Upper lobe of left lung (tissue), 4 donors: ENCODE results near the gene B9D1.

Experiments used
- EP300 ChIP-seq, 4 donors: sonication (generic); formaldehyde crosslinking; IDR thresholded peaks; one replicate each; pipeline ENCODE4 v1.5.1; 2017; ENCODE audit warnings: antibody characterized with exemption in 4 of 4, control low read depth in 2 of 4
- POLR2A ChIP-seq, 4 donors: fragments of 450-650 bp; IDR thresholded peaks; one replicate each; pipeline ENCODE4 v1.5.1; 2016 to 2017; ENCODE audit warnings: antibody characterized with exemption in 4 of 4, mild to moderate bottlenecking in 2 of 4

DNA sequence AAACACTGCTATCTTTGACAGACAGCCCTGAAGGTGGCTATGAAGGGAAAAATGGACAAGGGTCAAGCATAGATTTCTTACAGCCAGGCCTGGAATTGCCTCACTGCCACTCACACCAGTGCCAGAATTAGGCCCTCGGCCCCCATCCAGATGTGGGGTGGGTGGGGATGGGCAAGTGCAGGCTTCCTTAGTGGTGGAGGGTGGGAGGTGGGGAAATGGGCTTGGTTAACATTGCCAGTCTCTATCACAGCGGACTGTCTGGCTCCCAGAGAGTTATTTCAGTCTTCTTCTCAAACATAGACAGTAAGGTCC lies 24.9 kb downstream of the B9D1 start:
- no peak for TF ChIP-seq EP300 (IDR thresholded peaks at IDR 0.05)
- TF ChIP-seq POLR2A (IDR thresholded peaks at IDR 0.05), result no peak
